GM12874 (cell line): ENCODE measurements around the gene AGFG2.

Experiments
- TF ChIP-seq, protein P1 (sequence below): IDR thresholded peaks from 2 replicates; pipeline ENCODE4 v1.5.1; 2011; ENCODE audit warnings: low read depth, mild to moderate bottlenecking, control low read depth, low read length, moderate library complexity; ENCODE audit not compliant: insufficient read depth

Gene AGFG2

DNA sequence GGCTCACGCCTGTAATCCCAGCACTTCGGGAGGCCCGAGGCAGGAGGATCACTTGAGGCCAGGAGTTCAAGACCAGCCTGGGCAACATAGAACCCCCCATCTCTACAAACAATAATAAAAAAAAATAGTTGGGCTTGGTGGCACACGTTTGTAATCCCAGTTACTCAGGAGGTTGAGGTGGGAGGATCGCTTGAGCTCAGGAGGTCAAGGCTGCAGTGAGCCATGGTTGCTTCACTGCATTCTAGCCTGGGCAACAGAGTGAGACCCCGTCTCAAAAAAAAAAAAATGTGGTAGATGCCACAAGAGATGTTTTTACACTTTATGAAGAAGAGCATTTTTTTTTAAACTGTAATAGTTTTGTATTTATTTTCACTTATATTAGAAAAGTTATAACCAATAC lies 42.5 kb upstream of the AGFG2 start:
- TF ChIP-seq, protein P1, sequence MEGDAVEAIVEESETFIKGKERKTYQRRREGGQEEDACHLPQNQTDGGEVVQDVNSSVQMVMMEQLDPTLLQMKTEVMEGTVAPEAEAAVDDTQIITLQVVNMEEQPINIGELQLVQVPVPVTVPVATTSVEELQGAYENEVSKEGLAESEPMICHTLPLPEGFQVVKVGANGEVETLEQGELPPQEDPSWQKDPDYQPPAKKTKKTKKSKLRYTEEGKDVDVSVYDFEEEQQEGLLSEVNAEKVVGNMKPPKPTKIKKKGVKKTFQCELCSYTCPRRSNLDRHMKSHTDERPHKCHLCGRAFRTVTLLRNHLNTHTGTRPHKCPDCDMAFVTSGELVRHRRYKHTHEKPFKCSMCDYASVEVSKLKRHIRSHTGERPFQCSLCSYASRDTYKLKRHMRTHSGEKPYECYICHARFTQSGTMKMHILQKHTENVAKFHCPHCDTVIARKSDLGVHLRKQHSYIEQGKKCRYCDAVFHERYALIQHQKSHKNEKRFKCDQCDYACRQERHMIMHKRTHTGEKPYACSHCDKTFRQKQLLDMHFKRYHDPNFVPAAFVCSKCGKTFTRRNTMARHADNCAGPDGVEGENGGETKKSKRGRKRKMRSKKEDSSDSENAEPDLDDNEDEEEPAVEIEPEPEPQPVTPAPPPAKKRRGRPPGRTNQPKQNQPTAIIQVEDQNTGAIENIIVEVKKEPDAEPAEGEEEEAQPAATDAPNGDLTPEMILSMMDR = no peak

DNA sequence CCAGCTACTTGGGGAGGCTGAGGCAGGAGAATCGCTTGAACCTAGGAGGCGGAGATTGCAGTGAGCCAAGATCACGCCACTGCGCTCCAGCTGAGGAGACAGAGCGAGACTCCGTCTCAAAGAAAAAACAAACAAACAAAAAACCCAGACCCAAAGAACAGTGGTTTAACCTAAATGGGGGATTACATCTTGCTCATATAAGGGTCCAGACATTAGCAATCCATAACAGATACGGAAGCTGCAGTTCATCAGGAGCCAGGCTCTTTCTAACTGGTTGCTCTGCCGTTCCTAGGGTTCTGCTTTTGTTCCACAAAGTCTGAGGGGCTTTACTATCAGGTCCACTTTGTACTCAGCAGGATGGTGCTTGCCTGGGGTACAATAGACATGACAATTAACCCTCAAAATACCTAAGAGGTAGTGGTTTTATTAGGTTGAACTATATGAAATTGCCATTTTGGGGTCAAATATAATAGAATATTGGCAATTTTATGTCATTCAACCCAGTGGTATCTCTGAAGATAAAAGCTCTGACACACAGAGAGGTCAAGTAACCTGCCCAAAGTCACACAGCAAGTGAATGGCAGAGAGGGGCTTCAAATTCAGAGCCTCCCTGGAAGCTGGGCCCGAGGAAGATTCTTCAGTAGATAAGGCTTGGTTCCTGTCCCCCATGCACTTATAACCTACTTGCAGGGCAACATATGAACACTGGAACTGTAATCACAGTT lies 34.0 kb upstream of the AGFG2 start:
- TF ChIP-seq, protein P1 = no peak

DNA sequence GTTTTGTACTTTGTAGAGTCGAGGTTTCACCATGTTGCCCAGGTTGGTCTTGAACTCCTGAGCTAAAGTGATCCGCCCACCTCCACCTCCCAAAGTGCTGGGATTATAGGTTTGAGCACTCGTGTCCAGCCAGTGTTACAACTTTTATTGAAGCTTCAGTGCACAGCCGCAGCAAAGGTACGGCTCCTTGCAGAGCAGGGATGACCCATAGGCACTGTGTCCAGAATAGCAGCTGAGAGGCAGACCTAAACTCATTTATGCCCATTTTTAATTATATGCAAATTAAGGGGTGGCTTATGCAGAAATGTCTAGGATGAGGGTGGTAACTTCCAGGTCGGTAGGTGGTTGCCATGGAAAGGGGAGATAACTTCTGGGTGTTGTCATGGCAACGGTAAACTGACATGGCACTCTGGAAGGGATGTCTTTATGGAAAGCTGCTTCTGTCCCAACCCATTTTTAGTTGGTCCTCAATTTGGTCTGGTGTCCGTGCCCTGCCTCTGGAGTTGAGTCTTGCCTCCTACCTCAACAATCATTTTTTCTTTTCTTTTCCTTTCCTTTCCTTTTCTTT lies 32.6 kb upstream of the AGFG2 start:
- TF ChIP-seq, protein P1 = no peak

DNA sequence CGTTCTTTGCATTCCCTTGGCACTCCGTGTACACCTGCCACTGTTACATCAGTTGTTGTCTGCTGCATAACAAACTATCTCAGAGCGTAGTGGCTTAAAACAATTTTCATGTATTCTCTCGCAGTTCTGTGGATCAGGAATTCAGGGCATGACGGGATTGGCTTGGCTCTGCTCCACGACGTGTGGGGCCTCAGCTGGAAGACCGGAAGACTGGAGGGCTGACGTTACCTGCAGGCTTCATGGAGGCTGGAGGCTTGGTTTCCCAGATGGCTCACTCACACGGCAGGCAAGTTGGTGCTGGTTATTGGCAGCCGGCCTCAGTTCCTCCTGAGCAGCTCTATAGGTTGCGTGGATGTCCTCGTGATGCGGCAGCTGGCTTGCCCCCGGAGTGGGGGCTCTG lies 29.8 kb upstream of the AGFG2 start:
- TF ChIP-seq, protein P1 = no peak

DNA sequence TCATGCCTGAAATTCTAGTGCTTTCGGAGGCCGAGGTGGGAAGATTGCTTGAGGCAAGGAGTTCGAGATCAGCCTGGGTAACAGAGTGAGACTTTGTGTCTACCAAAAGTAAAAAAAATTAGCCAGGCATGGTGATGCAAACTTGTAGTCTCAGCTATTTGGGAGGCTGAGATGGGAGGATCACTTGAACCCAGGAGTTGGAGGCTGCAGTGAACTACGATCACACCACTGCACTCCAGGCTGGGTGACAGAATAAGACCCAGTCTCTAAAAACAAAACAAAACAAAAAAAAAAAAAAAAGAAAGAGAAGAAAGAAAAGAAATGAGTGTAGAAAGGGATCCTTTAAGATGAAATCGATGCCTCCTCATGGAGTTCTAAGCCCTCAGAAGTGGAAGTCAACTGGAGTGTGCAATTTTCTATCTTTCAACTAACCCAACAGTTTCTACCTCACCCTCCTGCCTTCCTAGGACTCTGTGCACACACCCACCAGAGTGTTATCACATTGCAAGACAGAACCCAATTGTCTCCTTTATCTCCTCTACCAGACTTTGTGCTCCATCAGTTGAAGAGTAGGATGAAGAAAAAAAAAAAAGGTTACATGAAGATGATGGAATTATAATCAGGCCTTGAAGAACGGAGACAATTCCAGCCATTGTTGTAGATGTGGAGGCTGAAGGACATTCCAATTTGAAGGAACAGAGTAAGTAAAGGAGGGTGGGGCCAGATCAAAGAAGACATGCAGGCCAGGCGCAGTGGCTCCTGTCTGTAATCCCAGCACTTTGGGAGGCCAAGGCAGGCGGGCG lies 28.4 kb upstream of the AGFG2 start:
- TF ChIP-seq, protein P1 = no peak

DNA sequence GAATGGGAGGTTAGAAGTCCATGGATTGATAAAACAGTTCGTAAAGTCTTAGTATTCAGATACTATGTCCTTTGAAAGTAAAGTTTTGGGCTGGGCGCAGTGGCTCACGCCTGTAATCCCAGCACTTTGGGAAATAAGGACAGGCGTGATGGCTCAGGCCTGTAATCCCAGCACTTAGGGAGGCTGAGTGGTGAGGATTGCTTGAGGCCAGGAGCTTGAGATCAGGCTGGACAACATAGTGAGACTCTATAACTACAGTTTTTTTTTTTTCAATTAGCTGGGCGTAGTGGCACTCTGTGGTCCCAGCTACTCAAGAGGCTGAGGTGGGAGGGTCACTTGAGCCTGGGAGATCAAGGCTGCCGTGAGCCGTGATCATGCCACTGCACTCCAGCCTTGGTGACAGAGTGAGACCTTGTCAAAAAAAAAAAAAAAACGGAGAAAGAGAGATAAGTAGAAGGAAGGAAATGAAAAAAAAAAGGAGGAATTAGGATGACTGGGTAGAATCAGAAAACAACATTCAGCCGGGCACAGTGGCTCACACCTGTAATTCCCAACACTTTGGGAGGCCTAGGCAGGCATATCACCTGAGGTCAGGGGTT lies 25.7 kb upstream of the AGFG2 start:
- TF ChIP-seq, protein P1 = no peak

DNA sequence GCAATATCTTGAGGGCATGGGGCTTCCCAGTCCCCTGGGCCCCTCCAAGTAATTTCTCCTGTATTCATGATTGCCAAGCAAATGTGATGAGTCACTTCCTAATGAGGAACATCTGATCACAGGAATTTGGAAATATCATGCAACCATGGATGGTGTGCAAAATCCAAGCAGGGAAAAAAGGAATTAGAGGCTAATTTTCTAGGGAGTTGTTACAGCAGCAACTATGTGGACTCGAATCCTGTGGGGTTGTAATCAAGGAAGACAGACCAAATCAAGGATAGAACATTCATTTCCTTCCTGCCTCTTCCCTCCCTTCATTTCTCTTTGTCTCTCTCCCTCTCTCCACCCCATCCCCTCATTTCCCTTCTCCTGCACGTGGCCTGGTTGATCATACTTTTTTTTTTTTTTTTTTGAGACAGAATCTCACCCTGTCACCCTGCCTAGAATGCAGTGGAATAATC lies 23.9 kb upstream of the AGFG2 start:
- TF ChIP-seq, protein P1 = no peak
